ENCODE data around the gene ADK.

- TF ChIP-seq, protein P1, sequence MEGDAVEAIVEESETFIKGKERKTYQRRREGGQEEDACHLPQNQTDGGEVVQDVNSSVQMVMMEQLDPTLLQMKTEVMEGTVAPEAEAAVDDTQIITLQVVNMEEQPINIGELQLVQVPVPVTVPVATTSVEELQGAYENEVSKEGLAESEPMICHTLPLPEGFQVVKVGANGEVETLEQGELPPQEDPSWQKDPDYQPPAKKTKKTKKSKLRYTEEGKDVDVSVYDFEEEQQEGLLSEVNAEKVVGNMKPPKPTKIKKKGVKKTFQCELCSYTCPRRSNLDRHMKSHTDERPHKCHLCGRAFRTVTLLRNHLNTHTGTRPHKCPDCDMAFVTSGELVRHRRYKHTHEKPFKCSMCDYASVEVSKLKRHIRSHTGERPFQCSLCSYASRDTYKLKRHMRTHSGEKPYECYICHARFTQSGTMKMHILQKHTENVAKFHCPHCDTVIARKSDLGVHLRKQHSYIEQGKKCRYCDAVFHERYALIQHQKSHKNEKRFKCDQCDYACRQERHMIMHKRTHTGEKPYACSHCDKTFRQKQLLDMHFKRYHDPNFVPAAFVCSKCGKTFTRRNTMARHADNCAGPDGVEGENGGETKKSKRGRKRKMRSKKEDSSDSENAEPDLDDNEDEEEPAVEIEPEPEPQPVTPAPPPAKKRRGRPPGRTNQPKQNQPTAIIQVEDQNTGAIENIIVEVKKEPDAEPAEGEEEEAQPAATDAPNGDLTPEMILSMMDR (IDR thresholded peaks at IDR 0.05) = no peak
- no peak for TF ChIP-seq POLR2A (IDR thresholded peaks at IDR 0.05)
These were observed 163.1 kb downstream of the ADK start for GRCh38 chr10:74314166-74314565.

Measured in heart left ventricle (tissue), 13 donors.